DMS 273 (cell line): ENCODE results near the gene FOSB.

Experiments
- DNase-seq: peaks from one replicate; lab custom pipeline; 2025; ENCODE audit not compliant: unreplicated experiment; lab: John Stamatoyannopoulos, UW

Gene FOSB

GRCh38 chr19:45478454-45479238, 10.8 kb downstream of the FOSB start:
- DNase-seq = peak; percentile 96

- no peak for DNase-seq
Observed at GRCh38 chr19:45483033-45483432, 15.2 kb downstream of the FOSB start.

- no peak for DNase-seq
Observed at GRCh38 chr19:45484273-45484945, 16.6 kb downstream of the FOSB start.

- DNase-seq = peak; percentile 99
Observed at GRCh38 chr19:45485305-45486077, 17.7 kb downstream of the FOSB start.

GRCh38 chr19:45488708-45489107, 20.9 kb downstream of the FOSB start:
- DNase-seq = no peak

- DNase-seq = no peak
Observed at GRCh38 chr19:45489216-45489855, 21.5 kb downstream of the FOSB start.

- DNase-seq = no peak
Observed at GRCh38 chr19:45492137-45492626, 24.4 kb downstream of the FOSB start.

GRCh38 chr19:45492627-45493470, 25.1 kb downstream of the FOSB start:
- no peak for DNase-seq

- no peak for DNase-seq
Observed at GRCh38 chr19:45494261-45494916, 26.6 kb downstream of the FOSB start.

- no peak for DNase-seq
Observed at GRCh38 chr19:45495178-45495577, 27.4 kb downstream of the FOSB start.

GRCh38 chr19:45496349-45496953, 28.7 kb downstream of the FOSB start:
- peak; percentile 62 for DNase-seq

- no peak for DNase-seq
Observed at GRCh38 chr19:45497791-45498190, 30.0 kb downstream of the FOSB start.

GRCh38 chr19:45498411-45499195, 30.8 kb downstream of the FOSB start, which contains the start of gene PPM1N:
Gene PPM1N, plus strand, starts transcription at chr19:45498443. Its CDS starts 30 bp downstream, at chr19:45498473.
- peak; percentile 84 for DNase-seq

- DNase-seq = peak; percentile 72
Observed at GRCh38 chr19:45499196-45500180, 31.7 kb downstream of the FOSB start.

- DNase-seq = no peak
Observed at GRCh38 chr19:45500918-45501729, 33.3 kb downstream of the FOSB start.

GRCh38 chr19:45501730-45502014, 33.9 kb downstream of the FOSB start:
- DNase-seq = no peak

- DNase-seq = no peak
Observed at GRCh38 chr19:45502111-45502510, 34.3 kb downstream of the FOSB start.
